Stimulated activated naive CD8-positive, alpha-beta T cell treated with anti-CD3 and anti-CD28 coated beads, Interleukin-15, amount 100 ng/mL, for 72 hours (primary cell): ENCODE data around the gene SLC38A10.
A peak's percentile ranks its signal among the peaks of the same experiment; 100 is the strongest.

Experiments used
- ATAC-seq: fragments of 150-1000 bp; cut with Tn5 transposase; 2 replicates; pipeline ENCODE4 v1.10.0; 2021; ENCODE audit warnings: mild to moderate bottlenecking, moderate library complexity
- DNase-seq, 2 donors: peaks; one replicate each; pipeline ENCODE4 v3.0.0; 2021 to 2022
- H3K27ac Mint-ChIP-seq, 2 donors: one replicate each; pipeline ENCODE4 v1.8.0; 2022; ENCODE audit warnings: mild to moderate bottlenecking in 2 of 2, mixed read lengths in 2 of 2, moderate library complexity in 2 of 2
- H3K27me3 Mint-ChIP-seq: one replicate; pipeline ENCODE4 v1.8.0; 2022; ENCODE audit warnings: mixed read lengths
- H3K4me1 Mint-ChIP-seq: one replicate; pipeline ENCODE4 v1.8.0; 2022; ENCODE audit warnings: mild to moderate bottlenecking, mixed read lengths
- H3K4me3 Mint-ChIP-seq, 2 donors: one replicate each; pipeline ENCODE4 v1.8.0; 2022; ENCODE audit warnings: mild to moderate bottlenecking in 2 of 2, mixed read lengths in 2 of 2, moderate library complexity in 1 of 2
- H3K9me3 Mint-ChIP-seq, 2 donors: one replicate each; pipeline ENCODE4 v1.8.0; 2022; ENCODE audit warnings: mixed read lengths in 2 of 2

Gene SLC38A10

DNA sequence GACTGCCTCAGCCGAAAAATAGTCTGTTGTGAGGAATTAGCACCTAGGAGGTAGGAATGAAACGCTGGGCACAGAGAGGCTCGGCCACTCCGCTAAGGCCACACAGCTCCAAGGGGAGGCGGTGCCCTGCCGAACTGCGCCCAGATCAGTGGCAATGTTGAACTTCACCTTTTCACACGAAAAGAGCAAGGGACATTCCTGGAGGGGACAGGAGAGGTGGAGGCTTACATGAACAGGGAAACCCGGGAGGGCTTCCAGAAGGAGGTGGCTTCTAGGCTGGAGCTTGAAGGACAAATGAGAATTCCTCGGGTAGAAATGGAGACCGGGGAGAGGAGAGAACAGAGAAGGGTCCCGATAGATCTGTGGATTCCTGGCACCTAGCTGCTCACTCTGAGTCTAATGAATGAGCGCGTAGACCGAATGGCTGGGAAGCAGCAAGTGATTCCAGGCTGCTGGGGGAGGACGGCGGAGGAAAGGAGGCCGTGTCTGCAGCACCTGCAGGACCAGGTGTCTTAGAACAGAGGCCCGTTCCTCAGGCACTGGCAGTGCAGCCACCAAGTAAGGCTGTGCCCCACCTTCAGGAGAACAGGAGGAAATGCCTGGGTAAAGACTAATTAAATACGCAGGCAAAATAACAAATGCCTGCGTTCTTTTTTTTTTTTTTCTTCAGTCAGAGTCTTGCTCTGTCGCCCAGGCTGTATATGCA, 722 bp upstream of the SLC38A10 start:
- ATAC-seq (peak; percentile 65), DNase-seq (peak; percentile 46 to 61)
- no peaks in the 10 kb centered on the region for H3K9me3 Mint-ChIP-seq
- peak overlapping the region; percentile 95 to 98 for H3K27ac Mint-ChIP-seq
- peak overlapping the region; percentile 96 to 98 for H3K4me3 Mint-ChIP-seq
- H3K4me1 Mint-ChIP-seq = peaks cover 42% of the 10 kb centered on the region
- no peaks in the 10 kb centered on the region for H3K27me3 Mint-ChIP-seq

DNA sequence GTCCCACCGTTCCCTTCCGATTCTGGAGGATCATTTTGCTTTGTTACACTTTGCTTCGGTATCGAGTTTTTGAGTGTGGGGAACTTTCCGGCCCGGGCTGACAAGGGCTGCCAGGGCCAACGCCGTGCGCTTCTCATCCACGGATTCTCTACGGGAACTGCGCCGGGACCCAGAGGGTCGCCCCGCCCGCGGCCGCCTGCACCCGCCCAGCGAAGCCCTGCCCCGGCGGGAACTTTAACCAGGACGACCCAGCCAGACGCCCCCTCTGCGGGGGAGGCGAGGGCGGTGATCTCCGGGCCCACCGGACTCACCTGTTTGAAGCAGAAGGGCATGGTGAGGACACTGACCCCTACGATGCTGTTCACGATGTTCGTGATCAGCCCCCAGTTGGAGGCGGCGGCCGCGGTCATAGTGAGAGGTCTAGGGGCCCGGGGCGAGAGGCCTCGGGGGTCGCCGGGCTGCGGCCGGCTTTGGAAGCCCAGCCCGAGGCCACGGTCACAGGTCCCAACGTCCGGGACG, 536 bp downstream of the SLC38A10 start:
- H3K4me3 Mint-ChIP-seq = peak overlapping the region; percentile 86 to 98
- peak overlapping the region; percentile 86 to 95 for H3K27ac Mint-ChIP-seq
- peaks cover 44% of the 10 kb centered on the region for H3K4me1 Mint-ChIP-seq
- H3K9me3 Mint-ChIP-seq = no peaks in the 10 kb centered on the region
- peak; percentile 5 for ATAC-seq
- H3K27me3 Mint-ChIP-seq = no peaks in the 10 kb centered on the region
- no peak for DNase-seq

DNA sequence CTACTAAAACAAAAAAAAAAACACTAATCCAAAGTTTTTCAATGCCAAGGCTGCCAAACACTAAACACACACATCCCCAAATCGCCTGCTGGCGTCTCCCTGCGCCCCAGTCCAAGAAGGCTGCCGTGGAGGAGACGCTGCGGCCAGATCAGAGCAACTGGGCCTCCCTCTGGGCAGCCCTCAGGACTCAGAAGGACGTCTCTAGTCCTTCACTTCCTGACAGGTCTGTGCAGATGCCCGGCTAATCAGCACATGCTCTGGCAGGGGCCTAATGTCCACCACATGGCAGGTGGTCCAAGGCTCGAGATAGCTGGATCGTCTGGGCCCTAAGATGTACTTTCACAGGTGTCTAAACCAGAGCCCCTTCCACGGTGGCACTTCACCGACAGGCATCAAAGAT, 2.7 kb downstream of the SLC38A10 start:
- Mint-ChIP-seq H3K9me3 (no peaks in the 10 kb centered on the region), H3K4me3 (peak overlapping the region in 1 of 2 donors; percentile 3), H3K27me3 (no peaks in the 10 kb centered on the region), H3K27ac (no peak overlapping the region), H3K4me1 (peaks cover 54% of the 10 kb centered on the region)
- DNase-seq (no peak), ATAC-seq (no peak)

DNA sequence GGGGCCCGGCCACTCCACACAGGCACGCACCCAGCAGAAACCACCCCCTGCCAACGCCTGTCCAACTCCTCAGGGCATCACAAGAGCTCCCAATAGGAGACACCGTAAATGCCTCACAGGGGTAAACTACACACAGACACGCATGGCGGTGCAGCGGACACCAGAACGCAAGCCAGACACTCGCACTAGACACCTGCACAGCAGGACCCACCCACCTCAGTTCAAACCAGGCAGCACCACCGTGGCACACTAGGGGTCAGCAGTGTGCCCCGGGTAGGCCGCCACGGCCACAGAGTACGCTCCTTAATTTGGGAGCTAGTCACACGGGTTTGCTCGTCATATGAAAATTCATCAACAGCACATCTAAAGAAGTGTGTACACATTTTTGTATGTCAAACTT, 3.4 kb downstream of the SLC38A10 start:
- Mint-ChIP-seq H3K4me1 (peaks cover 59% of the 10 kb centered on the region), H3K4me3 (peak overlapping the region in 1 of 2 donors; percentile 35), H3K27me3 (no peaks in the 10 kb centered on the region), H3K9me3 (no peaks in the 10 kb centered on the region), H3K27ac (no peak overlapping the region)
- DNase-seq = peak; percentile 68 to 77
- ATAC-seq = peak; percentile 71

DNA sequence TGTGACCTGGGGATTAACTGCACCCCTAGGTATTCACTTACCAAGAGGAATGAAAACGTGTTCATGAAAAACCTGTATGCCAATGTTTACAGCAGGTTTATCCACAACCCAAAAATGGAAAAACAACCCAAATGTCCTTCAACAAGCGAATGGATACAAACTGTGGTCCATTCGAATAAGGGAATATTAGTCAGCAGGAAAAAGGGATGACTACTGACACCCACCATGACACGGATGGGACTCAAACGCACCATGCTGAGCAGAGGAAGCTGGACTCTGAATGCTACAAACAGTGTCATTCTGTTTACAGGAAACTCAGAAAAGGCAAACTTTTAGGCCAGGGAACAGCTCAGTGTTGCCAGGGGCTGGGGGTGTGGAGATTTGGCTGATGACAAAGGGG, 4.9 kb downstream of the SLC38A10 start:
- no peak for ATAC-seq
- no peak for DNase-seq
- Mint-ChIP-seq H3K4me1 (peaks cover 61% of the 10 kb centered on the region), H3K4me3 (no peak overlapping the region), H3K9me3 (no peaks in the 10 kb centered on the region), H3K27me3 (no peaks in the 10 kb centered on the region), H3K27ac (no peak overlapping the region)

DNA sequence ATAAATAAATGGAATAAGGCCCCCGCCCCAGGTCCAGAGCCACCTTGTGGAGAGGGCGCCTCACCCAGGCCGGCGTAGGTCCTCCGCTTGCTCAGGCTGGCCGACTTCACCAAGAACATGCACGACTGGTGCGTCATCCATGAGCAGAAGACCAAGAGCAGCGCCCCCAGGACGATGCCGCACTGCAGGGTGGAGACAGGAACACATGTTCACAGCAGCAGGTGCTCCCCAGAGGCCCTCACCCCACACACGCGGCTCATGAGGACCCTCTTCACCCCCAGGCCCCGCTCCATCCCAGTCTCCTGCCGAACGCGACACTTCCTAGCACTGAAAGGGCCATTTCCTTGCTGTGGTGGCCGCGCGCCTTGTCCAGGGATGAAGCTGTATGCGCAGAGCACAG, 5.5 kb downstream of the SLC38A10 start:
- no peak overlapping the region for H3K4me3 Mint-ChIP-seq
- ATAC-seq = no peak
- H3K27ac Mint-ChIP-seq = no peak overlapping the region
- H3K27me3 Mint-ChIP-seq = no peaks in the 10 kb centered on the region
- no peak for DNase-seq
- H3K4me1 Mint-ChIP-seq = peaks cover 66% of the 10 kb centered on the region
- H3K9me3 Mint-ChIP-seq = no peaks in the 10 kb centered on the region

DNA sequence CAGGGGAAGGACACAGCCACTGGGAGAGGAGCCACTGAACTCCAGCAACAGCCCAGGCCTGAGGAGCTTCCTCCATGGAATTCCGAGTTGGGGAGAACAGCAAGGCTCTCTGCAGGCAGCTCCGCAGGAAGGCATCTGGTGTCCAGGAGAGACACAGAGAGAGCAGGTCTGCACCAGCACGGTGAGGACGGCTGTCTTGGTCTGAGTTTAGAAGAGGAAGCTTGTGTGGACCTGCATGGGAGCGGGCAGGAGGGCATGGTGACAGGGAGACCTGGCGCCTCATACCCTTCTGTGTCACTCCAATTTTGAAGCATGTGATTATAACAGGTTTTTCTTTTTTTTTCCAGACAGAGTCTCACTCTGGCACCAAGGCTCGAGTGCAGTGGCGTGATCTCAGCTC, 6.4 kb downstream of the SLC38A10 start:
- no peaks in the 10 kb centered on the region for H3K9me3 Mint-ChIP-seq
- no peak overlapping the region for H3K4me3 Mint-ChIP-seq
- H3K4me1 Mint-ChIP-seq = peaks cover 60% of the 10 kb centered on the region
- ATAC-seq (no peak), DNase-seq (no peak)
- no peaks in the 10 kb centered on the region for H3K27me3 Mint-ChIP-seq
- H3K27ac Mint-ChIP-seq = no peak overlapping the region

DNA sequence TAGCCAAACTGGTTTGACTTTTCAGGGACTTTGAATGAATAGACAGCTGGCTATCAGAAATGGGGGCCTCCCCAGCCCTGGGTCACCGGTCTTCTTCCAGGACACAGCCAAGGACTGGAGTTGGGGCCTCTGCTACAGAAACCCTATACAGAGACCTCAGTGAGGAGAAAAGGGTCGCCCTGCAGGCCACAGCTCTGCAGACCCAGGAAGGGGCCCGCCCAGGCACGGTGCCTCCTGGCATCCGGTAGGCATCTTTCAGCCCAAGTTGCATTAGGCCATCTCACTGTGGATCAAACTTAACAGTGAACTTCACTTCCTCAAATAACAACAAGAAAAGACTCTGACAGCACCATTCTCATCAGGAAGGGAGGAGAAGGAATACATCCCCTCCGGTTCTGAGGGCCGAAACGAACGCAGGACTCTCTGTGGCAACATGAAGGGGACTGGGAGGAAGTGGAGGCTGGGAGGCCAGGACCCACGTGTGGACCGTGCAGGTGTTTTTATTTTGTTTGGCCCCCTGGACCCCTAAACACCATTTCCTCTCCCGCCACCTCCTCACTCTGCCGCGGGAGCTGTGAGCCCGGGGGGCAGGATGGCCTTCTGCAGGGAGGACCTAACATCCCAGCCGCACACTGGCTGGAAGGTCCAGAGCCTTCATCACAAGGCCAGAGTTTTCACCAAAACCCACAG, 7.2 kb downstream of the SLC38A10 start:
- no peak overlapping the region for H3K4me3 Mint-ChIP-seq
- ATAC-seq = no peak
- no peak for DNase-seq
- peak overlapping the region in 1 of 2 donors; percentile 50 for H3K27ac Mint-ChIP-seq
- H3K4me1 Mint-ChIP-seq = peaks cover 59% of the 10 kb centered on the region
- no peaks in the 10 kb centered on the region for H3K9me3 Mint-ChIP-seq
- H3K27me3 Mint-ChIP-seq = no peaks in the 10 kb centered on the region

DNA sequence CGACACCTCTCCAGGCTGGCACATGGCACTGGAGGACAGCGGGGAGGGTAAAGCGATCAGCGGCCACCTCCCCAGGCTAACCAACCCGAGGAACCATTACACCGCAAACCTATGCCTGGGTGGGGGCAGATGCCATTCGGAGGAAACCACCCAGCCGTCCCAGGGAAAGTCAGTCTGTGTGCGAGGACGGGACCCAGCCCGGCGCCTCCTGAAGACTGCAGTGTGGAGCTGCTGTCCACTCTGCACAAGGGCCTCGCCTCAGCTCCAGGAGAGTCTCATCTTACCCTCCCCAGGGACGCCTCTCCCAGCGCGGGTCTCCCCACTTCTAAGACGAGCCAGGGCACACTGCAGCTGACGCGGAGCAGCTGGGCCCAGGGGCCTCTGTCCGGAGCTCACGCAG, 8.0 kb downstream of the SLC38A10 start:
- Mint-ChIP-seq H3K27ac (no peak overlapping the region), H3K27me3 (no peaks in the 10 kb centered on the region), H3K4me3 (peak overlapping the region in 1 of 2 donors; percentile 37), H3K9me3 (no peaks in the 10 kb centered on the region), H3K4me1 (peaks cover 58% of the 10 kb centered on the region)
- DNase-seq = no peak
- no peak for ATAC-seq

DNA sequence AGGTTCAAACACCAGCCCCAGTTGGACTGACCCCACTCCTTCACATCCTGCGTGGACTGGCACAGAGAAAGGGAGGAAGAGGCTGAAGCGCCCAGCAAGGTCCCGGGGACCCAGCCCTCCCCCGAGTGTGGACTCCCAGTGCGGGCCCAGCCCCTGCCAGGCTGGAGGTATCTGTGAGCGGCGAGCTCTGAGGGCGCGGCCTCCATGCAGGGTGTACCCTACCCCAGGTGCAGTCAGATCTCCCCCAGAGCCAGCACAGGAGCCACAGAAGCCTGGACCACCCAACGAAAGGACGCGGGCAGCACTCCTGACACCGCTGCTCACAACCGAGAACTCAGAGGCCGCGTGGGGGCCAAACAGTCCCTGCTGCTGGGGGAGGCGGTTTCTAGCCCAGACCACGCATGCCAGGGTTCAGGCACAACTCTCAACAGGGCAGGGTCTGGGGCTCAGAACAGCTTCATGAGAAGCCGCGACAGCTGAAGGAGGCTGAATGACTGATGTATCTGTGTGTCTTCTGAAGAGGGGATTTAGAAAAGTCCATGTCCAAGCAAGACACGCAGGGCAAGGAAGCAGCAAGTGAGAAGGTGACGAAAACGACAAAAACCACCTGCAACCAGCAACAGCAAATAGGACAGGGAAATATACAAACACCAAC, 8.5 kb downstream of the SLC38A10 start:
- ATAC-seq (no peak), DNase-seq (no peak)
- Mint-ChIP-seq H3K4me3 (peak overlapping the region; percentile 87 to 93), H3K27ac (peak overlapping the region in 1 of 2 donors; percentile 31), H3K4me1 (peaks cover 56% of the 10 kb centered on the region), H3K27me3 (no peaks in the 10 kb centered on the region), H3K9me3 (no peaks in the 10 kb centered on the region)

DNA sequence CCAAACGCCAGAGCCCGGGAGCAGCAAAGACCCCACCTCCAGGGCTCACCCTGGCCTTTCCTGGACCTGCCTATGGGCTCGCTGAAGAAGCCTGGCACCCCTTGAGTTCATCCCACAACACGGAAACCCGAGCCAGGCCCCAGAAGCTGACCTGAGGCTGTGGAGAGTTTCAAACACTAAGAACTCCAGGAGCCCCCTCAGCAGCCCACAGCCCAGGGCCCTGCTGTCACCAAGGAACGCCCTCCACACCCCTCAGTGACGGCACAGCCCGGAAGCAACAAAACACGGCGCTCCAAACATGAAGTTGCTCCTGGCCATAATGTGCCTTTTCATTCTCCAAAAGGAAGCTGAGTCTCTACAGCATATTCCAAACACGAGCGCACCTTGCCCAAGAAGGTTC, 9.2 kb downstream of the SLC38A10 start:
- Mint-ChIP-seq H3K9me3 (no peaks in the 10 kb centered on the region), H3K4me3 (peak overlapping the region; percentile 87 to 93), H3K27me3 (no peaks in the 10 kb centered on the region), H3K4me1 (peaks cover 49% of the 10 kb centered on the region), H3K27ac (peak overlapping the region; percentile 96 to 98)
- ATAC-seq = no peak
- no peak for DNase-seq

DNA sequence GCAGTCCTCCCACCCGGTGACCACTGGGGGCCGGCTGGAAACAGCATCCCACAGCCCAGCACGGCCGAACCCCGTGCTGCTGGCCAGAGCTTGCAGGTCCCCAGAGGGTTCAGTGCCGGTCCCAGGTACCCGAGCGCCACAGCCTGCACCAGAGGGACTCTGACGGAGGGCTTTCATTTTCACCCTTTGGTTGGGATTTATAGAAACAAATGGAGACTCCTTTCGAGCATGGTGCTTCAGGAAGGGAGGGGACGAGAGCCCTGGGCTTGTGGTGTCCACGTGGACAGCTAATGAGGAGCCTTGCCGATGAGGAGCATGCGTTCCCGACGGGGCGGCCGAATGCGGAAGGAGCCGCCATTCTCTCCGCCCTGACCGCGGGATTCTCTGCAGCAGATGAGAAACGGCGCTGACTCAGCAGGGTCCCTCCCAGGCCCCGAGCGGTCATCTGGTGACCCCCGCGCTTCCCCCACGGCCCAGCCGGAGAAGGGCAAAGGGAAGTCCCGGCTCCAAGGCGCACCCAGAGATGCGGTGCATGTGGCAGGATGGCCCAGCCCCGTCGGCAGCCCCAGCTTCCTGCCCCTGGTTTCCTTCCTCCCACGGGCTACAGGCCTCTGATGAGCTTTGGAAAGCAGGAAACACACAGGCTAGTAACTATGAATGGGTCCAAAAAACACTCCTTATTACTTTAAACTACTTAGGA, 9.8 kb downstream of the SLC38A10 start:
- DNase-seq (peak; percentile 37 to 67), ATAC-seq (peak; percentile 90)
- Mint-ChIP-seq H3K4me3 (peak overlapping the region; percentile 87 to 93), H3K4me1 (peaks cover 46% of the 10 kb centered on the region), H3K9me3 (no peaks in the 10 kb centered on the region), H3K27ac (peak overlapping the region; percentile 96 to 98), H3K27me3 (no peaks in the 10 kb centered on the region)

DNA sequence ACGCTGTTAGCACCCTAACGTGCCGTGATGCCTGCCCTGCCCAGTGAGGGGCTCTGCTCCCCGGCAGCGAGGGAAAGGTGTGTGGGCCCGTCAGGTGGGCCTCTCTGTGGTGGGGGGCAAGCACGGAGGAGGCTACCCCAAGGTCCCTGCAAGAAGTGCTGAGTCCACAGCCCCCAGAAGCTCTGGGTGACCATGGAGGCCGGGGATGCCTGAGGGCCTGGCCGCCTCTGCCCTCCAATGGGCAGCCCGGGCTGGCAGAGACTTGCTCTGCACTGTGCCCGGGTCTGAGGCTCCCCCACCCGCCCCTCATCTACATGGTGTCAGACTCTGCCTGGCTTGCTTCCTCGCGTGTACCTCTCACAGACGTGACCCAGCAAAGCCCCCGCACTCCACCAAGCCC, 12.2 kb downstream of the SLC38A10 start:
- ATAC-seq (no peak), DNase-seq (no peak)
- H3K27me3 Mint-ChIP-seq = no peaks in the 10 kb centered on the region
- no peaks in the 10 kb centered on the region for H3K9me3 Mint-ChIP-seq
- no peak overlapping the region for H3K27ac Mint-ChIP-seq
- no peak overlapping the region for H3K4me3 Mint-ChIP-seq
- H3K4me1 Mint-ChIP-seq = peaks cover 40% of the 10 kb centered on the region

DNA sequence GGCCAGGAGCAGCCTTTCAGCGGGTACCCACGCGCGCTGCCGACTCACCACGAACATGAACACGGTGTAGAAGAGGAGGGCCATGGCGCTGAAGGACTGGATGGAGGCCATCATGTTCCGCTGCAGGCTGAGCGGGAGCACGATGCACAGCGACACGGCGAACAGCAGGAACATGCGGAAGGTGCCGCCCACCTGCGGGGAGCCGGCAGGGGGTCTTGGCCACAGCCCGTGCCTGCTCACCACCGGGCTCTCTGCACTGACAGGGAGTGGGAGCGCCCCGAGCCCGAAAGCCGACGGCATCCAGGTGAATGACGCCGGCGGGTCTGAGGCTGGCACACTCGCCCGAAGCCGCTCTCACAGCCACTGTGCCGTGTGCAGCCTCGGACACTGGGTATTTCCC, 13.0 kb downstream of the SLC38A10 start:
- ATAC-seq = no peak
- Mint-ChIP-seq H3K27me3 (no peaks in the 10 kb centered on the region), H3K27ac (no peak overlapping the region), H3K9me3 (no peaks in the 10 kb centered on the region), H3K4me3 (no peak overlapping the region), H3K4me1 (peaks cover 38% of the 10 kb centered on the region)
- DNase-seq = no peak

DNA sequence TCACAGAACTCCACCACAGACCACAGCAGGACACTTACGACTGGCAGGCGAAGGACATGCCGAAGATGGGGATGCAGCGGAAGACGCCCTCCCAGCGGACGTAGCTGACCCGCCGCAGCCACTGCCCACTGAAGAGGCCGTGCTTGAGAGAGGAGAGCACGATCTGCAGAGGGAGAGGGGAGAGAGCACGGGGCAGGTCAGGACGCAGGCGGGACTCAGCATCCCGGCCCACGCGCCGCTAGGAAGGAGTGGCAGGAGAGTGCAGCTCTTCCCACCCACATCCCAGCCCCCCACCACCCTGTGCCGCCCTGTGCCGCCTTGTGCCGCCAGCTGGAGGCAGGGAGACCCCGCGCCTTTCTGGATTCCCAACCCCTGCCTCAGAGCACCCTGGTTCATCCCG, 14.5 kb downstream of the SLC38A10 start:
- DNase-seq (no peak), ATAC-seq (no peak)
- Mint-ChIP-seq H3K27me3 (no peaks in the 10 kb centered on the region), H3K4me1 (peaks cover 22% of the 10 kb centered on the region), H3K27ac (no peak overlapping the region), H3K4me3 (no peak overlapping the region), H3K9me3 (no peaks in the 10 kb centered on the region)
